IMR-90 (cell line): ENCODE results near the gene STKLD1. TPM values are rescaled to one million over a fixed set of nuclear protein-coding genes. Genes with fewer than 3 reads are reported as not detected.

Experiments used
- ATAC-seq: fragments of 200-7000 bp; cut with Tn5 transposase; 2 replicates; pipeline ENCODE4 v1.9.1; 2020; ENCODE audit warnings: low read depth, mild to moderate bottlenecking, moderate library complexity
- BruUV-seq: library from RNA; stranded (reverse); fragments of 400-500 nt; replicated peaks from 2 replicates; lab custom pipeline; 2021; lab: Mats Ljungman, UMichigan
- CTCF ChIA-PET: fragments of 300-600 bp; formaldehyde crosslinking; extraction: SDS; loops from one replicate; lab custom pipeline; 2021; ENCODE audit warnings: antibody characterized with exemption; lab: Yijun Ruan, JAX
- POLR2A ChIA-PET: fragments of 300-600 bp; sonication (Branson Sonifier 250); formaldehyde crosslinking; loops from one replicate; lab custom pipeline; 2022; ENCODE audit warnings: antibody characterized with exemption; ENCODE audit not compliant: unreplicated experiment; lab: Charles Lee
- DNase-seq: peaks from one replicate; pipeline ENCODE4 v3.0.0; 2013
- H2AFZ ChIP-seq: replicated peaks from 2 replicates; pipeline ENCODE3; 2013; ENCODE audit warnings: low read length, mild to moderate bottlenecking; ENCODE audit not compliant: poor library complexity
- H2AK5ac ChIP-seq: 2 replicates; pipeline ENCODE4 v1.6.1; 2013; ENCODE audit warnings: low read depth, low read length, inconsistent platforms
- H2AK9ac ChIP-seq: replicated peaks from 2 replicates; pipeline ENCODE3; 2013; ENCODE audit warnings: mild to moderate bottlenecking, low read depth, low read length, moderate library complexity; ENCODE audit not compliant: poor library complexity
- H2BK120ac ChIP-seq: 2 replicates; pipeline ENCODE4 v1.6.1; 2013; ENCODE audit warnings: low read depth, low read length, inconsistent platforms
- H2BK15ac ChIP-seq: 3 replicates; pipeline ENCODE4 v1.6.1; 2013; ENCODE audit warnings: low read depth, low read length, inconsistent platforms
- H2BK20ac ChIP-seq: 2 replicates; pipeline ENCODE4 v1.6.1; 2013; ENCODE audit warnings: low read depth, mild to moderate bottlenecking, inconsistent platforms, low read length, moderate library complexity
- H2BK5ac ChIP-seq: 2 replicates; pipeline ENCODE4 v1.6.1; 2013; ENCODE audit warnings: mild to moderate bottlenecking, low read depth, low read length, inconsistent platforms; ENCODE audit not compliant: poor library complexity, severe bottlenecking
- H3K14ac ChIP-seq: replicated peaks from 2 replicates; pipeline ENCODE4 v1.6.1; 2013; ENCODE audit warnings: low read depth, low read length, inconsistent platforms
- H3K18ac ChIP-seq: 2 replicates; pipeline ENCODE4 v1.6.1; 2013; ENCODE audit warnings: low read depth, low read length, control low read depth
- H3K23ac ChIP-seq: 2 replicates; pipeline ENCODE4 v1.6.1; 2013; ENCODE audit warnings: low read depth, low read length, inconsistent platforms
- H3K27ac ChIP-seq: 2 replicates; pipeline ENCODE4 v1.5.1; 2013; ENCODE audit warnings: mild to moderate bottlenecking, control low read depth, low read length; ENCODE audit not compliant: insufficient read depth
- H3K27me3 ChIP-seq: 2 replicates; pipeline ENCODE4 v1.6.1; 2013; ENCODE audit warnings: low read length; ENCODE audit not compliant: control insufficient read depth, insufficient read depth
- H3K36me3 ChIP-seq: 2 replicates; pipeline ENCODE4 v1.6.1; 2013; ENCODE audit warnings: low read length, mixed read lengths; ENCODE audit not compliant: control insufficient read depth, insufficient read depth
- H3K4ac ChIP-seq: 2 replicates; pipeline ENCODE4 v1.6.1; 2013; ENCODE audit warnings: low read depth, low read length, inconsistent platforms
- H3K4me1 ChIP-seq: 2 replicates; pipeline ENCODE4 v1.6.1; 2013; ENCODE audit warnings: low read length, mixed read lengths; ENCODE audit not compliant: control insufficient read depth, insufficient read depth
- H3K4me2 ChIP-seq: 2 replicates; pipeline ENCODE4 v1.6.1; 2013; ENCODE audit warnings: low read depth, mild to moderate bottlenecking, control low read depth, low read length, moderate library complexity
- H3K4me3 ChIP-seq: 2 replicates; pipeline ENCODE4 v1.5.1; 2013; ENCODE audit warnings: low read depth, mild to moderate bottlenecking, control low read depth, low read length, moderate library complexity; ENCODE audit not compliant: insufficient read depth
- H3K56ac ChIP-seq: 2 replicates; pipeline ENCODE4 v1.6.1; 2013; ENCODE audit warnings: low read length, inconsistent platforms; ENCODE audit not compliant: insufficient read depth; ENCODE audit errors: extremely low read depth
- H3K79me1 ChIP-seq, 2 experiments: 2 replicates each; pipeline ENCODE4 v1.6.1; 2013; ENCODE audit warnings: low read length in 2 of 2, inconsistent platforms in 1 of 2, low read depth in 1 of 2
- H3K9ac ChIP-seq: 2 replicates; pipeline ENCODE4 v1.6.1; 2013; ENCODE audit warnings: low read depth, low read length, control low read depth
- H3K9me1 ChIP-seq: 2 replicates; pipeline ENCODE4 v1.6.1; 2013; ENCODE audit warnings: low read length, inconsistent platforms; ENCODE audit not compliant: insufficient read depth
- H3K9me3 ChIP-seq: 2 replicates; pipeline ENCODE4 v1.6.1; 2013; ENCODE audit warnings: low read length; ENCODE audit not compliant: control insufficient read depth, insufficient read depth
- H4K20me1 ChIP-seq: 2 replicates; pipeline ENCODE4 v1.6.1; 2013; ENCODE audit warnings: low read length, inconsistent platforms; ENCODE audit not compliant: insufficient read depth
- H4K5ac ChIP-seq: 2 replicates; pipeline ENCODE4 v1.6.1; 2013; ENCODE audit warnings: mild to moderate bottlenecking, low read depth, low read length, control low read depth
- H4K8ac ChIP-seq, 2 experiments: 2 replicates each; pipeline ENCODE4 v1.6.1; 2013; ENCODE audit warnings: low read depth in 2 of 2, low read length in 2 of 2, control low read depth in 1 of 2, inconsistent platforms in 1 of 2
- H4K91ac ChIP-seq: 2 replicates; pipeline ENCODE4 v1.6.1; 2013; ENCODE audit warnings: low read depth, low read length, inconsistent platforms; ENCODE audit not compliant: insufficient read depth
- BHLHE40 ChIP-seq: fragments of 150-350 bp; IDR thresholded peaks from 2 replicates; pipeline ENCODE4 v1.6.1; 2016; ENCODE audit warnings: mild to moderate bottlenecking, low read depth, low read length
- CEBPB ChIP-seq: IDR thresholded peaks from 2 replicates; pipeline ENCODE4 v1.6.1; 2012; ENCODE audit warnings: low read depth, low read length, improper control_type of control experiment
- CHD1 ChIP-seq: IDR thresholded peaks from 2 replicates; pipeline ENCODE4 v1.6.1; 2012; ENCODE audit warnings: low read depth, low read length, improper control_type of control experiment
- CTCF ChIP-seq: conservative IDR thresholded peaks from 2 replicates; pipeline ENCODE4 v1.5.1; 2012; ENCODE audit warnings: mild to moderate bottlenecking, low read depth, low read length, improper control_type of control experiment
- ELK1 ChIP-seq: fragments of 150-350 bp; IDR thresholded peaks from 2 replicates; pipeline ENCODE4 v1.6.1; 2016; ENCODE audit warnings: low read depth, mild to moderate bottlenecking, low read length, moderate library complexity, borderline replicate concordance
- FOS ChIP-seq: fragments of 150-350 bp; IDR thresholded peaks from 2 replicates; pipeline ENCODE4 v1.6.1; 2016; ENCODE audit warnings: low read depth, low read length
- MAFK ChIP-seq: IDR thresholded peaks from 2 replicates; pipeline ENCODE4 v1.6.1; 2012; ENCODE audit warnings: low read depth, low read length, improper control_type of control experiment
- MAZ ChIP-seq: IDR thresholded peaks from 2 replicates; pipeline ENCODE4 v1.6.1; 2012; ENCODE audit warnings: low read depth, mild to moderate bottlenecking, low read length, improper control_type of control experiment, moderate library complexity, borderline replicate concordance
- MXI1 ChIP-seq: IDR thresholded peaks from 2 replicates; pipeline ENCODE4 v1.6.1; 2012; ENCODE audit warnings: low read depth, mild to moderate bottlenecking, low read length, moderate library complexity, borderline replicate concordance
- NFE2L2 ChIP-seq: fragments of 150-350 bp; IDR thresholded peaks from 2 replicates; pipeline ENCODE4 v1.6.1; 2016; ENCODE audit warnings: low read depth, mild to moderate bottlenecking, low read length
- POLR2A ChIP-seq: IDR thresholded peaks from 2 replicates; pipeline ENCODE4 v1.6.1; 2012; ENCODE audit warnings: mild to moderate bottlenecking, low read depth, low read length
- RAD21 ChIP-seq: IDR thresholded peaks from 2 replicates; pipeline ENCODE4 v1.6.1; 2012; ENCODE audit warnings: low read length, improper control_type of control experiment
- RCOR1 ChIP-seq: IDR thresholded peaks from 2 replicates; pipeline ENCODE4 v1.6.1; 2012; ENCODE audit warnings: mild to moderate bottlenecking, low read length, improper control_type of control experiment; ENCODE audit not compliant: insufficient replicate concordance
- RFX5 ChIP-seq: IDR thresholded peaks from 2 replicates; pipeline ENCODE4 v1.8.0; 2012; ENCODE audit warnings: low read depth, mild to moderate bottlenecking, low read length, moderate library complexity
- SMC3 ChIP-seq: fragments of 150-350 bp; IDR thresholded peaks from 2 replicates; pipeline ENCODE4 v1.6.1; 2016; ENCODE audit warnings: low read depth, mild to moderate bottlenecking, antibody characterized with exemption, low read length, moderate library complexity
- USF2 ChIP-seq: fragments of 150-350 bp; IDR thresholded peaks from 2 replicates; pipeline ENCODE4 v1.6.1; 2017; ENCODE audit warnings: mild to moderate bottlenecking, antibody characterized with exemption, low read length, low read depth
- WGBS, 2 experiments: methylation state at CpG; one replicate each; pipeline versions ENCODE4 v1.1.5 to v1.1.7; 2013; ENCODE audit warnings: missing lambda C conversion rate in 2 of 2; ENCODE audit not compliant: insufficient read length in 1 of 2; ENCODE audit errors: extremely low coverage in 2 of 2; 5-methylcytosine and 5-hydroxymethylcytosine counted together
- dilution Hi-C: fragments of 300-500 bp; cut with HindIII; formaldehyde crosslinking; loops from one replicate; pipeline ENCODE4 v1.14.3; 2018; ENCODE audit warnings: low sequenced_read_pairs; ENCODE audit not compliant: unreplicated experiment
- in situ Hi-C: fragments of 300-500 bp; cut with MboI; formaldehyde crosslinking; loops from 3 replicates; pipeline ENCODE4 v1.14.3; 2019; ENCODE audit warnings: low sequenced_read_pairs, inconsistent platforms, mixed read lengths
- intact Hi-C: fragments of 100-400 bp; cut with micrococcal nuclease; formaldehyde crosslinking; loops from 2 replicates; pipeline ENCODE4 v1.10.0; 2022
- polyA plus RNA-seq, 3 experiments: library from polyadenylated mRNA; depleted of rRNA; stranded (reverse); fragments of >200 nt; gene quantifications; 2 replicates each; pipeline ENCODE4 v1.2.3, GENCODE V29; 2012; ENCODE audit warnings: low replicate concordance in 1 of 3
- total RNA-seq: library from RNA; depleted of rRNA; stranded (reverse); fragments of >200 nt; gene quantifications from 2 replicates; pipeline ENCODE4 v1.2.3, GENCODE V29; 2012

STKLD1 gene
- total and polyA plus RNA-seq, 2 of the 4 experiments (the other 2 are of a cell fraction): 0.54 to 0.65 TPM

GRCh38 chr9:133419005-133419404, 42.8 kb downstream of the STKLD1 start:
- BruUV-seq: no TSS peak
- no peak overlapping the region for H3K9ac ChIP-seq
- no peak overlapping the region for H3K56ac ChIP-seq
- no peaks in the 10 kb centered on the region for H3K9me3 ChIP-seq
- no peak for ATAC-seq
- no peaks in the 10 kb centered on the region for H3K27me3 ChIP-seq
- peaks cover 12% of the 10 kb centered on the region; the same call in 1 of the 2 replicates for H3K4me1 ChIP-seq
- peaks cover 14% of the 10 kb centered on the region for H3K9me1 ChIP-seq
- no peak overlapping the region for H2AFZ ChIP-seq
- no peak overlapping the region for H2BK15ac ChIP-seq
- H2AK5ac ChIP-seq: peak overlapping the region; percentile 16; the same call in 1 of the 2 replicates
- H3K23ac ChIP-seq: no peak overlapping the region
- H3K4me3 ChIP-seq: no peak overlapping the region
- H3K27ac ChIP-seq: no peak overlapping the region
- H3K4me2 ChIP-seq: peak overlapping the region; percentile 89; the same call in 1 of the 2 replicates
- in situ Hi-C loops (no loop called here), intact Hi-C loops (no loop called here), dilution Hi-C loops (no loop called here)
- H3K14ac ChIP-seq: no peak overlapping the region
- H4K91ac ChIP-seq: no peak overlapping the region
- peaks cover 16% of the 10 kb centered on the region for H4K20me1 ChIP-seq
- no peak overlapping the region for H2BK5ac ChIP-seq
- H4K5ac ChIP-seq: no peak overlapping the region; the same call in 1 of the 2 replicates
- no peak overlapping the region for H2BK20ac ChIP-seq
- ChIA-PET CTCF (no interaction called here), POLR2A (no interaction called here)
- H2BK120ac ChIP-seq: no peak overlapping the region
- TF ChIP-seq ELK1: no peak
- no peak for TF ChIP-seq RAD21
- TF ChIP-seq RFX5: no peak
- TF ChIP-seq MAZ: no peak
- no peak for TF ChIP-seq SMC3
- no peak for TF ChIP-seq CHD1
- TF ChIP-seq CTCF: no peak
- TF ChIP-seq USF2: no peak
- TF ChIP-seq RCOR1: no peak
- no peak for TF ChIP-seq FOS
- no peak for TF ChIP-seq POLR2A
- no peak for TF ChIP-seq MXI1
- TF ChIP-seq NFE2L2: no peak
- no peak for TF ChIP-seq MAFK
- TF ChIP-seq CEBPB: no peak
- TF ChIP-seq BHLHE40: no peak
- no peak for DNase-seq
- peak overlapping the region; percentile 99 to 100; a peak in 2 of 4 replicates for H4K8ac ChIP-seq
- H2AK9ac ChIP-seq: peak overlapping the region; percentile 78
- peaks cover 22 to 32% of the 10 kb centered on the region in 2 experiments for H3K79me1 ChIP-seq
- H3K18ac ChIP-seq: no peak overlapping the region
- WGBS, 2 experiments: 68% methylated on average over 8 of the region's 13 CpGs; no CpG with 5 or more reads in 1 of the 2 experiments
- no peak overlapping the region for H3K4ac ChIP-seq
- peaks cover 10% of the 10 kb centered on the region for H3K36me3 ChIP-seq
